RWPE2 (cell line): ENCODE data around the gene NUAK1.

Experiments
- ATAC-seq: fragments of 200-7000 bp; cut with Tn5 transposase; 3 replicates; pipeline ENCODE4 v1.9.1; 2021; ENCODE audit warnings: low read depth
- DNase-seq: peaks from one replicate; pipeline ENCODE4 v3.0.0-alpha.2; 2020; ENCODE audit warnings: low spot score
- H3K27ac ChIP-seq: fragments of 450-650 bp; 2 replicates; pipeline ENCODE4 v1.5.1; 2017; ENCODE audit warnings: mild to moderate bottlenecking; ENCODE audit not compliant: poor library complexity, severe bottlenecking
- H3K27me3 ChIP-seq: fragments of 250-450 bp; sonication (Bioruptor Pico); 2 replicates; pipeline ENCODE4 v1.5.1; 2021; ENCODE audit warnings: mild to moderate bottlenecking, moderate library complexity; ENCODE audit not compliant: insufficient read depth, poor library complexity, severe bottlenecking
- H3K36me3 ChIP-seq: fragments of 250-450 bp; sonication (Bioruptor Pico); 2 replicates; pipeline ENCODE4 v1.5.1; 2020; ENCODE audit warnings: low read depth, mild to moderate bottlenecking, moderate library complexity
- H3K4me1 ChIP-seq: fragments of 250-450 bp; sonication (Bioruptor Pico); 2 replicates; pipeline ENCODE4 v1.5.1; 2021; ENCODE audit warnings: mild to moderate bottlenecking, moderate library complexity; ENCODE audit not compliant: insufficient read depth, poor library complexity, severe bottlenecking
- H3K4me3 ChIP-seq: fragments of 250-450 bp; sonication (Bioruptor Pico); 2 replicates; pipeline ENCODE4 v1.5.1; 2021; ENCODE audit warnings: mild to moderate bottlenecking, moderate library complexity; ENCODE audit not compliant: severe bottlenecking
- H3K9me3 ChIP-seq: fragments of 250-450 bp; sonication (Bioruptor Pico); 2 replicates; pipeline ENCODE4 v1.5.1; 2021; ENCODE audit warnings: mild to moderate bottlenecking, moderate library complexity; ENCODE audit not compliant: severe bottlenecking
- TF ChIP-seq, protein P1 (sequence below): fragments of 450-650 bp; IDR thresholded peaks from one replicate; pipeline ENCODE4 v1.5.1; 2017; ENCODE audit warnings: mild to moderate bottlenecking, moderate library complexity; ENCODE audit not compliant: poor library complexity, severe bottlenecking

NUAK1 gene

DNA sequence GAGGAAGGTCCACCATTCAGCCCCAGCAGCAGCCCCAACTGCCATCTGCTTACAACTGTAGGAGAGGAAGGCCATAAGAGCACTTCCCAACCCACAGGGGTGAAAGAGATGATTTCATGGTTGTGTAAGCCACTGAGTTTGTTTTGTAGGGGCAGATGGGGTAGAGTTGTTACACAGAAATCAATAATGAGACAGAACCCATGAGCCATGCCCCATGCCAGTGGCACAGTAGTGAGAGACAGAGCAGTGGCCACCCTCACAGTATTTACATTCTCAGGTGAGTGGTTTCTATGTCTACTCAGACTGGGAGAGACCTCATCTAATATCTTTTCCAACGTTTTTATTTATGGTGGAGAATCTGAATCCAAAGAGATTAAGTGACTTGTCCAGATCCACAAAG is 68.6 kb downstream of the NUAK1 start:
- Histone ChIP-seq H3K36me3 (peaks cover 28% of the 10 kb centered on the region), H3K27me3 (no peaks in the 10 kb centered on the region), H3K9me3 (no peaks in the 10 kb centered on the region), H3K4me1 (no peaks in the 10 kb centered on the region), H3K4me3 (no peak overlapping the region), H3K27ac (no peak overlapping the region)
- no peak for ATAC-seq
- TF ChIP-seq, protein P1, sequence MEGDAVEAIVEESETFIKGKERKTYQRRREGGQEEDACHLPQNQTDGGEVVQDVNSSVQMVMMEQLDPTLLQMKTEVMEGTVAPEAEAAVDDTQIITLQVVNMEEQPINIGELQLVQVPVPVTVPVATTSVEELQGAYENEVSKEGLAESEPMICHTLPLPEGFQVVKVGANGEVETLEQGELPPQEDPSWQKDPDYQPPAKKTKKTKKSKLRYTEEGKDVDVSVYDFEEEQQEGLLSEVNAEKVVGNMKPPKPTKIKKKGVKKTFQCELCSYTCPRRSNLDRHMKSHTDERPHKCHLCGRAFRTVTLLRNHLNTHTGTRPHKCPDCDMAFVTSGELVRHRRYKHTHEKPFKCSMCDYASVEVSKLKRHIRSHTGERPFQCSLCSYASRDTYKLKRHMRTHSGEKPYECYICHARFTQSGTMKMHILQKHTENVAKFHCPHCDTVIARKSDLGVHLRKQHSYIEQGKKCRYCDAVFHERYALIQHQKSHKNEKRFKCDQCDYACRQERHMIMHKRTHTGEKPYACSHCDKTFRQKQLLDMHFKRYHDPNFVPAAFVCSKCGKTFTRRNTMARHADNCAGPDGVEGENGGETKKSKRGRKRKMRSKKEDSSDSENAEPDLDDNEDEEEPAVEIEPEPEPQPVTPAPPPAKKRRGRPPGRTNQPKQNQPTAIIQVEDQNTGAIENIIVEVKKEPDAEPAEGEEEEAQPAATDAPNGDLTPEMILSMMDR: no peak
- DNase-seq: no peak

DNA sequence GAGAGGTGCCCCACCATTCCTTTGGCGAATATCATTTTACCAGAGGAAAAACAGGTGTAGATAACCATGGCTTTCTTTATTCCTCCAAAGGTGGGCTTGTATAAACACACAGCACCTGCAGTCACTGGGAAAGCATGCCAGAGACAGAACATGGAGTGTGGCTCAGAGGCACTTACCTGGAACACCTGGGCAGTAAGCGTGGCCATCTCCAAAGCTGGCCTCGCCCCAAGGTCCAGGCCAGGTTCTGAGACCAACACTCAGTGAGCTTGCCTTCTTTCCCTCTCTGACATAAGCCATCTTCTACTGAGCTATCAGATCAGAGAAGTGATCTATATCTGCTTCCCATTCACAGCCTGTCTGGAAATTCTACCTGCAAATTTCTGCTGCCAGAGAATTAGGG is 70.5 kb downstream of the NUAK1 start:
- H3K27ac ChIP-seq: no peak overlapping the region
- H3K4me3 ChIP-seq: no peak overlapping the region
- no peaks in the 10 kb centered on the region for H3K27me3 ChIP-seq
- no peaks in the 10 kb centered on the region for H3K4me1 ChIP-seq
- ATAC-seq (no peak), DNase-seq (no peak)
- H3K36me3 ChIP-seq: peaks cover 26% of the 10 kb centered on the region
- TF ChIP-seq, protein P1: no peak
- no peaks in the 10 kb centered on the region for H3K9me3 ChIP-seq

DNA sequence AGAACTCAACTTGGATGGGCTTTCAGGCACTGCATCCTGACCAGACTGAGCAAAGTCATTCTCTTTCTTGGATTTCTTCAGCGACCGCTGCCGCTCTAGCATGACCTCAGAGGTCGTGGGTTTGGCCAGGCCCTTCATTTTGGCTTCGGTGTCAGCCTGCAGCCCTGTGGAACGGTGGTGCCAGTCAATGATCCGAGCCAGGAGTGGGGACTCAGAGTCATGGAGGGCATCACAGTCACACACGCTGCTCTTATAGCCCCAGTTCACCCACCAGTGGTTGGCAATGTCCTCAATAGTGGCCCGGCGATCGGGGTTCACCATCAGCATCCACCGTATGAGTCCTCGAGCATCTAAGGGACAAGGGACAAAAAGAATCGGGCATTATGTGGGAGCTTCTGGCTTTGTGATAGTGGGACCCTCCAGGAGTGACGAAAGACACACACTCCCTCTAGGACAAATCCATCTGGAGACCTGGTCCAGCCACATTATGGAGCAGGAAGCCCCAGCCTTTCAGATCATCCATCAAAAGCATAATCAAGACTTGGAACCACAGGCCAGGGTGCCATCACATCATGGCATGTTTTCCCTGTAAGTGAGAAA is 71.0 kb downstream of the NUAK1 start:
- TF ChIP-seq, protein P1: no peak
- Histone ChIP-seq H3K27ac (no peak overlapping the region), H3K27me3 (no peaks in the 10 kb centered on the region), H3K4me3 (no peak overlapping the region), H3K36me3 (peaks cover 26% of the 10 kb centered on the region), H3K4me1 (no peaks in the 10 kb centered on the region), H3K9me3 (no peaks in the 10 kb centered on the region)
- ATAC-seq: no peak
- no peak for DNase-seq

DNA sequence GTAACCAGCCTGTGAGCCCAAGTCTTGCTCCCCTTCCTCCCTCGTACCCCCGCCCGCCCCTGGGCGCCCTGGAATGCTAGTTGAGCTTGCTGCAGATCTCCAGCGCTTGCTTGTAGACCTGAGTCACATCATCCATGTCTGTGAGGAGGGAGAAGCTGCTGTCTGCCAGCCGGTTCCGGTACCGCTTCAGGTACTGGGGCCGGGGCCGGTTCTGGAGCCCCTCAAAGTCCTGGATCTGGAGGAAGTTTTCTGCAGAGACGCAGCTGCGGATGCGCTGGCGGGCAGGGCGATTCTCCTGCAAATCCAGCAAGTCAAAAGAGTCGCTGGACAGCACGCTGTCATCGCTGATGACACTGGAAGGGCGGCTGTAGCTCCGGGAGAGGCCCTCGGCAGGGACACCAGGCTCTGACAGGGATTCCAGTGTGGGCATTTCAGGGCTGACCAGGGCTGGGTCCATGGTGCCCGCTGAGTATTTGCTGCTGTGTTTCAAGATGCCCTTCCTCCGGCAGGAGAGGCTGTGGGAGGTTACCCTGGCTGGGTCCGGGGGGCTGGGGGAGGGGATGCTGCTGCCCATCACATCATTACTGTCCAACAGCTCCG is 71.9 kb downstream of the NUAK1 start:
- Histone ChIP-seq H3K27me3 (no peaks in the 10 kb centered on the region), H3K27ac (no peak overlapping the region), H3K4me1 (no peaks in the 10 kb centered on the region), H3K4me3 (no peak overlapping the region), H3K9me3 (no peaks in the 10 kb centered on the region), H3K36me3 (peaks cover 23% of the 10 kb centered on the region)
- DNase-seq: no peak
- TF ChIP-seq, protein P1: no peak
- ATAC-seq: no peak

DNA sequence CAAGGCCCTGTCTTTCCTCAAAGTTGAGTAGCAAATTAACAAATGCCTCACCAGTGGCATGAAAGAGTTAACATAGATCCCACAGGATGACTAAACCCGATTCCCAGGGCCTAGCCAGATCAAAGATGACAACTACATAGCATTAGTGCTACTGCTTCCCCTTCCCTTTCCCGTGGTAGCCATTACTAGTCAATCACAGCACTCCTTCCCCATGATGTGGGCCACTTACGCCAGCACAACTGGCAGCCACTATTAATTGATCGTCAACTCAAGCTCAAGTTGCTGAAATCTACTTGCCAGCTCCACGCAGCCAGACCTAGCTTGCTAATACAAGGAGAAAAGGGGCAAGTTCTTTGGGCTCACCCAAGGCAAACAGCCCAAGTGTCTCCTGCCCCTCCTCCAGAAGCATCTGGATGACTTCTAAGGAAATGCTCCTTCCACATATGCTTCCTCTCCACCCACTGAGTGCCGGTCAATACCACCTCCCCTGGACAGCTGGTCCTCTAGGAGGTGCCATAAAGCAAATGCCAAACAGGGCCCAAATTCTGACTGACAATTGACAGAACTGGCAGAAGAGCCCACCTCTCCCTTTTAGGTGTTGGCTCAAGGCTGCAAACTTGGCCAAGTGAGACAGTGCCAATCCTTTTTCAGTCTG is 72.6 kb downstream of the NUAK1 start:
- Histone ChIP-seq H3K27me3 (no peaks in the 10 kb centered on the region), H3K27ac (no peak overlapping the region), H3K4me3 (no peak overlapping the region), H3K9me3 (no peaks in the 10 kb centered on the region), H3K36me3 (peaks cover 19% of the 10 kb centered on the region), H3K4me1 (no peaks in the 10 kb centered on the region)
- DNase-seq (no peak), ATAC-seq (no peak)
- TF ChIP-seq, protein P1: no peak
